Suprapubic skin (tissue), 4 donors: ENCODE results near the gene MAP7. TPM values are rescaled to one million over a fixed set of nuclear protein-coding genes. Genes with fewer than 3 reads are reported as not detected.

ENCODE experiments used
- DNase-seq, 2 donors: peaks; one replicate each; pipeline ENCODE4 v3.0.0-alpha.2; 2019; ENCODE audit warnings: low spot score in 2 of 2
- H3K27ac ChIP-seq: fragments of 200-600 bp; sonication (generic); one replicate; pipeline ENCODE4 v1.5.1; 2019
- H3K27me3 ChIP-seq: fragments of 200-600 bp; sonication (generic); one replicate; pipeline ENCODE4 v1.5.1; 2019
- H3K36me3 ChIP-seq: fragments of 200-600 bp; sonication (generic); one replicate; pipeline ENCODE4 v1.5.1; 2019
- H3K4me1 ChIP-seq: fragments of 200-600 bp; sonication (generic); one replicate; pipeline ENCODE4 v1.5.1; 2019
- H3K4me3 ChIP-seq: fragments of 200-600 bp; sonication (generic); one replicate; pipeline ENCODE4 v1.5.1; 2019; ENCODE audit warnings: mild to moderate bottlenecking
- H3K9me3 ChIP-seq: fragments of 200-600 bp; sonication (generic); one replicate; pipeline ENCODE4 v1.5.1; 2019
- EP300 ChIP-seq: sonication (generic); formaldehyde crosslinking; IDR thresholded peaks from one replicate; pipeline ENCODE4 v1.6.1; 2017; ENCODE audit warnings: antibody characterized with exemption
- POLR2A ChIP-seq, 2 donors: fragments of 450-650 bp; IDR thresholded peaks; one replicate each; pipeline ENCODE4 v1.6.1; 2017; ENCODE audit warnings: antibody characterized with exemption in 2 of 2, mild to moderate bottlenecking in 2 of 2, moderate library complexity in 2 of 2
- POLR2AphosphoS5 ChIP-seq, 3 donors: sonication (generic); formaldehyde crosslinking; IDR thresholded peaks; one replicate each; pipeline ENCODE4 v1.6.1; 2017; ENCODE audit warnings: antibody characterized with exemption in 3 of 3
- WGBS: methylation state at CpG from one replicate; pipeline ENCODE4 v1.1.5; 2018; 5-methylcytosine and 5-hydroxymethylcytosine counted together
- total RNA-seq, 4 donors: library from RNA; depleted of rRNA; stranded (reverse); fragments of >200 nt; gene quantifications; one replicate each; pipeline ENCODE4 v1.1.0, GENCODE V29; 2016
- TF ChIP-seq, protein P1 (sequence below), 2 donors: fragments of 200-600 bp in 1 of 2; fragments of 450-650 bp in 1 of 2; sonication (generic) in 1 of 2; IDR thresholded peaks; one replicate each; pipeline ENCODE4 v1.5.1; 2016 to 2019; ENCODE audit warnings: antibody characterized with exemption in 2 of 2, mild to moderate bottlenecking in 1 of 2, moderate library complexity in 1 of 2

MAP7 gene
- total RNA-seq, 4 donors from 2014 or later: 25.9 to 41.0 (median 28.8) TPM

DNA sequence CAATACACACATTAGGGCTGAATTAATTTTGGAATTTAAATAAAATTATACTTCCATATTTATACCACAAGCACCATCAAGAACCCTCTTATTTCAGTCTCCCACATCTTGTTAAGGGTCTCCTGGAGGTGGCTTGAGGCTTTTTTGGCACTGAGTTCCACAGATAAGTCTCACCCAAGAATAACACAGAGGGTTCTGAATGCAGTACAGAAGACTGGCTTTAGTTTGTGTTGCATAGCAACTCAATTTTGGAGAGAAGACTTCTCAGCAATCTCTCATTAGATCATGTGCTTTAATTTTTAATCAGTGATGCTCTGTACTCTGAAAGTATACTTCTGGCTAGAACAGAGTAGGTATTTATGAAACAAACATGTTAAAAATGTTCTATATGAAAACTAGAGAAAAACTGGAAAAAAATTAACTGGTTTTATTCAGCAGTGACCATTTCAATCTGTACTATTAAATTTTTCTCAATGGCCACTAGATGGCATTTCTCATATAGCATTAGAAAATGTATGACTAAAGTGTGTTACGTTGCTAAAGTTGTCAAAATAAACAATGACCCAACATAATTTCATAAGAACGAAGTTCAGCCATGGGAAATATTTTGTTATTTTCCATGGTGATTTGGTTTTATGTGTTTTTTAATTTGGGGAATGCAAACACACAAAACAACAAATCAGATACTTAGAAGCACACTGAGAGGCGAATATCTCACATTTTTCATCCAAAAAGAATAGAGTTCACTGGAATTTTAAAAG, 32.7 kb upstream of the MAP7 start:
- no peaks in the 10 kb centered on the region for H3K27me3 ChIP-seq
- H3K4me1 ChIP-seq: peaks cover 29% of the 10 kb centered on the region
- WGBS: 23% methylated on average over 3 of the region's 3 CpGs
- H3K4me3 ChIP-seq: no peak overlapping the region
- peak overlapping the region; percentile 23 for H3K27ac ChIP-seq
- TF ChIP-seq POLR2A (IDR thresholded peaks at IDR 0.05): no peak
- TF ChIP-seq, protein P1, sequence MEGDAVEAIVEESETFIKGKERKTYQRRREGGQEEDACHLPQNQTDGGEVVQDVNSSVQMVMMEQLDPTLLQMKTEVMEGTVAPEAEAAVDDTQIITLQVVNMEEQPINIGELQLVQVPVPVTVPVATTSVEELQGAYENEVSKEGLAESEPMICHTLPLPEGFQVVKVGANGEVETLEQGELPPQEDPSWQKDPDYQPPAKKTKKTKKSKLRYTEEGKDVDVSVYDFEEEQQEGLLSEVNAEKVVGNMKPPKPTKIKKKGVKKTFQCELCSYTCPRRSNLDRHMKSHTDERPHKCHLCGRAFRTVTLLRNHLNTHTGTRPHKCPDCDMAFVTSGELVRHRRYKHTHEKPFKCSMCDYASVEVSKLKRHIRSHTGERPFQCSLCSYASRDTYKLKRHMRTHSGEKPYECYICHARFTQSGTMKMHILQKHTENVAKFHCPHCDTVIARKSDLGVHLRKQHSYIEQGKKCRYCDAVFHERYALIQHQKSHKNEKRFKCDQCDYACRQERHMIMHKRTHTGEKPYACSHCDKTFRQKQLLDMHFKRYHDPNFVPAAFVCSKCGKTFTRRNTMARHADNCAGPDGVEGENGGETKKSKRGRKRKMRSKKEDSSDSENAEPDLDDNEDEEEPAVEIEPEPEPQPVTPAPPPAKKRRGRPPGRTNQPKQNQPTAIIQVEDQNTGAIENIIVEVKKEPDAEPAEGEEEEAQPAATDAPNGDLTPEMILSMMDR (IDR thresholded peaks at IDR 0.05): peak in 1 of 2 donors; percentile 30
- H3K36me3 ChIP-seq: peaks cover 8% of the 10 kb centered on the region
- no peaks in the 10 kb centered on the region for H3K9me3 ChIP-seq
- DNase-seq: no peak

DNA sequence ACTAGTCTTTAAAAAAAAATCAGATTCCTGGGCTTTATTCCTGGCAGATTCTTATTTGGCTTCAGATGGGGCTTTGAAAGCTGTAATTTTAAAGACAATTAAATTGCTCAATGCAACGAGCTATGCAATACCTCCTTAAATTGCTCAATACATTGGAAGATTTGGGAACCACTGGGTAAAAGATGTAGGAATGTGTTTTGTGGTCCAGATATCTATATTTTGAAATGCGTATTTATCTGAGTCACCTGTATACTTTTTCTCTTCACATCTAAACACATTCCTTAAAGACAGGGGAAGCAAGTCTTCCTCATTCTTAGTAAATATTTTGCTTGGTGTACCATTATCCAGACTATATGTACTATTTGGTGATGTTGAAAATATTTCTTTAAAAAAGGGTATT, 29.6 kb upstream of the MAP7 start:
- Histone ChIP-seq H3K36me3 (peaks cover 11% of the 10 kb centered on the region), H3K27ac (no peak overlapping the region), H3K4me3 (no peak overlapping the region), H3K9me3 (no peaks in the 10 kb centered on the region), H3K27me3 (no peaks in the 10 kb centered on the region), H3K4me1 (peaks cover 15% of the 10 kb centered on the region)
- no peak for DNase-seq
- 81% methylated on average over 2 of the region's 2 CpGs for WGBS
- TF ChIP-seq POLR2AphosphoS5 (IDR thresholded peaks at IDR 0.05) (no peak), POLR2A (IDR thresholded peaks at IDR 0.05) (no peak), EP300 (no peak)
- TF ChIP-seq, protein P1 (IDR thresholded peaks at IDR 0.05): no peak

DNA sequence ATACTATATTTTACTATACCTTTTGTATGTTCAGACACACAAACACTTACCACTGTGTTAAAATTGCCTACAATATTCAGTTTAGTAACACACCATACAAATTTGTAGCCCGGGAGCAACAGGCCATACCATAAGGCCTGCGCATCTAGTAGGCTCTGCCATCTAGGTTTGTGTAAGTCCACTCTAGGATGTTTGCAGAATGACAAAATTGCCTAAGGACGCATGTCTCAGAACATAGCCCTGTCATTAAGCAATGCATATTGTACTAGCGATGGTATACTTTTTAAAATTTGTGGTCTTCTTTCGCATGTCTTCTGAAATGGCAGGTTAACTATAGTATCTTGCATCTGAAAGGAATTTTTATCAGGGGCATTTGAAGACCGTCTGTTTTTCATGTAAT, 26.6 kb upstream of the MAP7 start:
- Histone ChIP-seq H3K36me3 (peaks cover 15% of the 10 kb centered on the region), H3K9me3 (no peaks in the 10 kb centered on the region), H3K27ac (no peak overlapping the region), H3K27me3 (no peaks in the 10 kb centered on the region), H3K4me1 (no peaks in the 10 kb centered on the region), H3K4me3 (no peak overlapping the region)
- TF ChIP-seq POLR2AphosphoS5 (IDR thresholded peaks at IDR 0.05): no peak
- no peak for TF ChIP-seq EP300
- TF ChIP-seq, protein P1 (IDR thresholded peaks at IDR 0.05): no peak
- TF ChIP-seq POLR2A (IDR thresholded peaks at IDR 0.05): no peak
- 87% methylated on average over 6 of the region's 6 CpGs for WGBS
- no peak for DNase-seq

DNA sequence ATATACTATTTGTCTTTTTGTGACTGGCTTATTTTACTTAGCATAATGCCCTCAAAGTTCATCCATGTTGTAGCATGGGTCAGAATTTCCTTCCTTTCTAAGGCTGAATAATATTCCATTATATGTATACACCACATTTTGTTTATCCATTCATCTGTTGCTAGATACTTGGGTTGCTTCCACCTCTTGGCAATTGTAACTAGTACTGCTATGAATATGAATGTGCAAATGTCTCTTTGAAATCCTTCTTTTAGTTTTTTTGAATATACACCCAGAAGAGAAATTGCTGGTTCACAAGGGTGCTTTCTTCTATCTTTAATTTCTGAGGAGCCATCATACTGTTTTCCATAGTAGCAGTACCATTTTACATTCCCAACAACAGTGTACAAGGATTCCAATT, 21.3 kb upstream of the MAP7 start:
- Histone ChIP-seq H3K4me3 (no peak overlapping the region), H3K36me3 (peaks cover 4% of the 10 kb centered on the region), H3K4me1 (no peaks in the 10 kb centered on the region), H3K27ac (no peak overlapping the region), H3K9me3 (no peaks in the 10 kb centered on the region), H3K27me3 (no peaks in the 10 kb centered on the region)
- no peak for DNase-seq
- TF ChIP-seq POLR2A (IDR thresholded peaks at IDR 0.05) (no peak), EP300 (no peak), POLR2AphosphoS5 (IDR thresholded peaks at IDR 0.05) (no peak)
- TF ChIP-seq, protein P1 (IDR thresholded peaks at IDR 0.05): no peak

DNA sequence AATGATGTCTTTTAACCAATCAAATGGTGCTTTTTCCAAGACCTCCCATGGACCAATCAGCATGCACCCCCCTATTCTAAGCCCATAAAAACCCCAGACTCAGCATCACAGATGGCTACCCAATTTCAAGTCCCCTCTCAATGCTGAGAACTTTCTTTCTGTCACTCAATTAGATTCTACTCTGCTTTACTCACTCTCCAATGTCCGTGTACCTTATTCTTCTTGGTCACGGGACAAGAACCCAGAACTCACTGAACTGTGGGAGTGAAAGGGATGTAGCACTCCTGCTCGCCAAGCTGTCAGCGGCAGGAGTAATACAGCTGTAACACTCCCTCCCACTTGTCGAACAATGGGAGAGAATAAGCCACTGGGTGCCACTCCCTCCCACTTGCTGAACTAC, 20.8 kb upstream of the MAP7 start:
- Histone ChIP-seq H3K4me3 (no peak overlapping the region), H3K36me3 (peaks cover 6% of the 10 kb centered on the region), H3K4me1 (no peaks in the 10 kb centered on the region), H3K27me3 (no peaks in the 10 kb centered on the region), H3K9me3 (no peaks in the 10 kb centered on the region), H3K27ac (no peak overlapping the region)
- no peak for TF ChIP-seq EP300
- no peak for TF ChIP-seq POLR2AphosphoS5 (IDR thresholded peaks at IDR 0.05)
- TF ChIP-seq POLR2A (IDR thresholded peaks at IDR 0.05): no peak
- TF ChIP-seq, protein P1 (IDR thresholded peaks at IDR 0.05): no peak
- no peak for DNase-seq
- WGBS: 95% methylated on average over 5 of the region's 5 CpGs
